Stomach (tissue), 4 donors: ENCODE data around the gene FAM124A.

Source experiments
- CTCF ChIP-seq, 7 experiments: fragments of 450-650 bp in 4 of 7; fragments of 200-600 bp in 3 of 7; sonication (generic) in 3 of 7; IDR thresholded peaks; one replicate each; pipeline ENCODE4 v1.5.1; 2016 to 2019; ENCODE audit warnings: antibody characterized with exemption in 7 of 7, control low read depth in 2 of 7, mild to moderate bottlenecking in 1 of 7
- EP300 ChIP-seq: sonication (generic); formaldehyde crosslinking; IDR thresholded peaks from one replicate; pipeline ENCODE4 v1.6.1; 2017; ENCODE audit warnings: antibody characterized with exemption
- POLR2A ChIP-seq, 4 donors: fragments of 450-650 bp; IDR thresholded peaks; one replicate each; pipeline ENCODE4 v1.6.1; 2016; ENCODE audit warnings: antibody characterized with exemption in 4 of 4, control low read depth in 2 of 4, mild to moderate bottlenecking in 1 of 4, moderate library complexity in 1 of 4
- POLR2AphosphoS5 ChIP-seq, 3 donors: sonication (generic); formaldehyde crosslinking; IDR thresholded peaks; one replicate each; pipeline ENCODE4 v1.6.1; 2016; ENCODE audit warnings: antibody characterized with exemption in 3 of 3

DNA sequence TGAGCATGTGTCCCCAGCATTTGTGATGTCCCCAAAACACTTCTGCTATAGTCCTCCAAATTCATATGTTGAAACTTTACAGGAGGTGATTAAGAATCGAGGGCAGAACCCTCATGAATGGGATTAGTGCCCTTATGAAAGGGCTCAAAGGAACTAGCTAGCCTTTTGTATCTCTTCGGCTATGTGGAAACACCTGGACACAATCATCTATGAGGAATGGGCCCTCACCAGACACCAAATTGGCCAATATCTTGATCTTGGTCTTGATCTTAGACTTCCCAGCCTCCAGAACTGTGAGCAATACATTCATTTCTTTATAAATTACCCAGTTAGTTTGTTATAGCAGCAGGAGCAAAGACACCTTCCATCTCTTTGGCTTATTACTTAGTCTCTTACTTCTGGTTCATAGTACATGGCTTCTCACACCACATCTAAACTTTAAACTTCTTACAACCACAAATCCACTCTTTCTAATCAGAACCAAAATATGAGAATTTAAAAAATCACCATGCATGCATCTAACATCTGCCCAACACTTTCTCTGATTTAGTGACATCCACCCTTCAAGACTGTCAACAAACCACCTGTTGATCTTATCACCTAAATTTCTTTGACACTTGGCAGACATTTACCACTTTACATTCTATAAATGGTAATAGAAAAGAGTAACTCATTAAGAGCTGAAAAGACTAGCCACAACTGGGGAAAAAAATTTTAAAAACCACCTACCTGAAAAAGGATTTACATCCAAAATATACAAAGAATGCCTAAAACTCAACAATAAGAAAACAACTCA is 110.6 kb downstream of the FAM124A start:
- no peak for TF ChIP-seq POLR2A (IDR thresholded peaks at IDR 0.05)
- no peak for TF ChIP-seq CTCF (IDR thresholded peaks at IDR 0.05)
- no peak for TF ChIP-seq POLR2AphosphoS5 (IDR thresholded peaks at IDR 0.05)
- TF ChIP-seq EP300 = no peak
